ENCODE data around the gene GTPBP4. TPM values are rescaled to one million over a fixed set of nuclear protein-coding genes. Genes with fewer than 3 reads are reported as not detected.

The GTPBP4 gene
- total RNA-seq, 1 experiment from 2014 or later = 97.4 TPM

DNA sequence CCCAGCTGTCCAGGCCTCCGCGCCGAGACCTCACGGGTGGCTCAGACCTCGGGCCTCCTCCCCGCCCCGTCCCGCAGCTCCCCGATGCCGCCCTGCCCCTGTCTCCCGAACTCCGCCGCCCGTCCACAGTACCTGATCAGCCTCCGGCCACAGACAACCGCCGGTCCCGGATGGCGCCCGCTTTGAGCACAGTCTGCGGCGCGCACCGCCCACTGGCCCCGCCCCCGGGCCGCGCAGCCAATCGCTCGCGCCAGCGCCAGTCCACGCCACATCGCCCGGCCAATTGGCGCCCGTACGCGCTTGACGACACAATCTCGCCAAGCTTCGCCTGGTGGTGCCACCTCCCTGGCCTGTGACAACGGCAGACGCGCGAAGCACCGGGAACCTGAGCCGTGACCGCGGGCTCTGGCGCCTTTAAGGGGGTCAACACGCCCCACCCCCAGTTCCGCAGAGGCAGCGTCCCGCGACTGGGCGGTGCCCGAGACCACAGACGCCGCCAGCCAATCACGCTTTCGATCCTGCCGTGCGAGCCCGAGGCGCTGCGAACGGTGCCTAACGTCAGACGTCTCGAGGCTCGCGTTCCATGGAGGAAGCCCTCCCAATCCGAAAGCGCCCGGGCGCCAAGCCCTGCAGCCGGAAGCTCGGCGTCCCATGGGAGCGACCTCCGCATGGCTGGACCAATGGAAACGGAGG is 60.6 kb downstream of the GTPBP4 start, which contains the start of gene IDI1 (continued):
- TF ChIP-seq ATF1 (CRISPR knock-in tag; IDR thresholded peaks at IDR 0.05) = peak; percentile 43; the same call in 1 of the 2 replicates
- no peak for TF ChIP-seq ZNF396 (CRISPR knock-in tag; IDR thresholded peaks at IDR 0.05; ENCODE audit: borderline replicate concordance)
- TF ChIP-seq GRHL2 (CRISPR knock-in tag; IDR thresholded peaks at IDR 0.05; ENCODE audit: insufficient replicate concordance, severe bottlenecking) = no peak
- TF ChIP-seq, protein P1, sequence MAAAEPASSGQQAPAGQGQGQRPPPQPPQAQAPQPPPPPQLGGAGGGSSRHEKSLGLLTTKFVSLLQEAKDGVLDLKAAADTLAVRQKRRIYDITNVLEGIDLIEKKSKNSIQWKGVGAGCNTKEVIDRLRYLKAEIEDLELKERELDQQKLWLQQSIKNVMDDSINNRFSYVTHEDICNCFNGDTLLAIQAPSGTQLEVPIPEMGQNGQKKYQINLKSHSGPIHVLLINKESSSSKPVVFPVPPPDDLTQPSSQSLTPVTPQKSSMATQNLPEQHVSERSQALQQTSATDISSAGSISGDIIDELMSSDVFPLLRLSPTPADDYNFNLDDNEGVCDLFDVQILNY (CRISPR knock-in tag; IDR thresholded peaks at IDR 0.05) = peak; percentile 94
- TF ChIP-seq, protein P2, sequence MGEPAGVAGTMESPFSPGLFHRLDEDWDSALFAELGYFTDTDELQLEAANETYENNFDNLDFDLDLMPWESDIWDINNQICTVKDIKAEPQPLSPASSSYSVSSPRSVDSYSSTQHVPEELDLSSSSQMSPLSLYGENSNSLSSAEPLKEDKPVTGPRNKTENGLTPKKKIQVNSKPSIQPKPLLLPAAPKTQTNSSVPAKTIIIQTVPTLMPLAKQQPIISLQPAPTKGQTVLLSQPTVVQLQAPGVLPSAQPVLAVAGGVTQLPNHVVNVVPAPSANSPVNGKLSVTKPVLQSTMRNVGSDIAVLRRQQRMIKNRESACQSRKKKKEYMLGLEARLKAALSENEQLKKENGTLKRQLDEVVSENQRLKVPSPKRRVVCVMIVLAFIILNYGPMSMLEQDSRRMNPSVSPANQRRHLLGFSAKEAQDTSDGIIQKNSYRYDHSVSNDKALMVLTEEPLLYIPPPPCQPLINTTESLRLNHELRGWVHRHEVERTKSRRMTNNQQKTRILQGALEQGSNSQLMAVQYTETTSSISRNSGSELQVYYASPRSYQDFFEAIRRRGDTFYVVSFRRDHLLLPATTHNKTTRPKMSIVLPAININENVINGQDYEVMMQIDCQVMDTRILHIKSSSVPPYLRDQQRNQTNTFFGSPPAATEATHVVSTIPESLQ (CRISPR knock-in tag; IDR thresholded peaks at IDR 0.05) = no peak
- TF ChIP-seq, protein P3, sequence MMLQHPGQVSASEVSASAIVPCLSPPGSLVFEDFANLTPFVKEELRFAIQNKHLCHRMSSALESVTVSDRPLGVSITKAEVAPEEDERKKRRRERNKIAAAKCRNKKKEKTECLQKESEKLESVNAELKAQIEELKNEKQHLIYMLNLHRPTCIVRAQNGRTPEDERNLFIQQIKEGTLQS (CRISPR knock-in tag; conservative IDR thresholded peaks at IDR 0.05) = no peak
- TF ChIP-seq FOXJ3 (CRISPR knock-in tag; IDR thresholded peaks at IDR 0.05; ENCODE audit: borderline replicate concordance) = no peak
- no peak for TF ChIP-seq SMAD3 (CRISPR knock-in tag; IDR thresholded peaks at IDR 0.05; ENCODE audit: borderline replicate concordance)
- no peak for TF ChIP-seq ZNF121 (CRISPR knock-in tag; IDR thresholded peaks at IDR 0.05)
- TF ChIP-seq GABPB1 (CRISPR knock-in tag; IDR thresholded peaks at IDR 0.05) = peak; percentile 22
- peak; percentile 11; the same call in 1 of the 2 replicates for TF ChIP-seq ZNF317 (CRISPR knock-in tag; IDR thresholded peaks at IDR 0.05; ENCODE audit: borderline replicate concordance, low read depth)
- peak; percentile 81; the same call in 1 of the 2 replicates for TF ChIP-seq FOXP1 (CRISPR knock-in tag; IDR thresholded peaks at IDR 0.05; ENCODE audit: borderline replicate concordance)
- no peak for TF ChIP-seq ZNF416 (CRISPR knock-in tag; IDR thresholded peaks at IDR 0.05)
- no peak for TF ChIP-seq SOX15 (CRISPR knock-in tag; IDR thresholded peaks at IDR 0.05)
- TF ChIP-seq ESRRA (CRISPR knock-in tag; IDR thresholded peaks at IDR 0.05; ENCODE audit: borderline replicate concordance) = no peak
- TF ChIP-seq, protein P4, sequence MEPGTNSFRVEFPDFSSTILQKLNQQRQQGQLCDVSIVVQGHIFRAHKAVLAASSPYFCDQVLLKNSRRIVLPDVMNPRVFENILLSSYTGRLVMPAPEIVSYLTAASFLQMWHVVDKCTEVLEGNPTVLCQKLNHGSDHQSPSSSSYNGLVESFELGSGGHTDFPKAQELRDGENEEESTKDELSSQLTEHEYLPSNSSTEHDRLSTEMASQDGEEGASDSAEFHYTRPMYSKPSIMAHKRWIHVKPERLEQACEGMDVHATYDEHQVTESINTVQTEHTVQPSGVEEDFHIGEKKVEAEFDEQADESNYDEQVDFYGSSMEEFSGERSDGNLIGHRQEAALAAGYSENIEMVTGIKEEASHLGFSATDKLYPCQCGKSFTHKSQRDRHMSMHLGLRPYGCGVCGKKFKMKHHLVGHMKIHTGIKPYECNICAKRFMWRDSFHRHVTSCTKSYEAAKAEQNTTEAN (CRISPR knock-in tag; IDR thresholded peaks at IDR 0.05) = peak; percentile 91
- TF ChIP-seq TP53 (CRISPR knock-in tag; IDR thresholded peaks at IDR 0.05) = no peak
- no peak for TF ChIP-seq TEAD4 (CRISPR knock-in tag; IDR thresholded peaks at IDR 0.05)
- TF ChIP-seq, protein P5, sequence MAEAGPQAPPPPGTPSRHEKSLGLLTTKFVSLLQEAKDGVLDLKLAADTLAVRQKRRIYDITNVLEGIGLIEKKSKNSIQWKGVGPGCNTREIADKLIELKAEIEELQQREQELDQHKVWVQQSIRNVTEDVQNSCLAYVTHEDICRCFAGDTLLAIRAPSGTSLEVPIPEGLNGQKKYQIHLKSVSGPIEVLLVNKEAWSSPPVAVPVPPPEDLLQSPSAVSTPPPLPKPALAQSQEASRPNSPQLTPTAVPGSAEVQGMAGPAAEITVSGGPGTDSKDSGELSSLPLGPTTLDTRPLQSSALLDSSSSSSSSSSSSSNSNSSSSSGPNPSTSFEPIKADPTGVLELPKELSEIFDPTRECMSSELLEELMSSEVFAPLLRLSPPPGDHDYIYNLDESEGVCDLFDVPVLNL (CRISPR knock-in tag; IDR thresholded peaks at IDR 0.05; ENCODE audit: borderline replicate concordance, low read depth) = no peak
- no peak for TF ChIP-seq RORB (CRISPR knock-in tag; IDR thresholded peaks at IDR 0.05)
- no peak for TF ChIP-seq RELA (CRISPR knock-in tag; IDR thresholded peaks at IDR 0.05; ENCODE audit: borderline replicate concordance)
- 0 out of 2 replicates have a peak, but pooled peaks have one; percentile 38 for TF ChIP-seq CREB1 (CRISPR knock-in tag; IDR thresholded peaks at IDR 0.05)
- no peak for TF ChIP-seq NR1H2 (CRISPR knock-in tag; IDR thresholded peaks at IDR 0.05)
- TF ChIP-seq, protein P6, sequence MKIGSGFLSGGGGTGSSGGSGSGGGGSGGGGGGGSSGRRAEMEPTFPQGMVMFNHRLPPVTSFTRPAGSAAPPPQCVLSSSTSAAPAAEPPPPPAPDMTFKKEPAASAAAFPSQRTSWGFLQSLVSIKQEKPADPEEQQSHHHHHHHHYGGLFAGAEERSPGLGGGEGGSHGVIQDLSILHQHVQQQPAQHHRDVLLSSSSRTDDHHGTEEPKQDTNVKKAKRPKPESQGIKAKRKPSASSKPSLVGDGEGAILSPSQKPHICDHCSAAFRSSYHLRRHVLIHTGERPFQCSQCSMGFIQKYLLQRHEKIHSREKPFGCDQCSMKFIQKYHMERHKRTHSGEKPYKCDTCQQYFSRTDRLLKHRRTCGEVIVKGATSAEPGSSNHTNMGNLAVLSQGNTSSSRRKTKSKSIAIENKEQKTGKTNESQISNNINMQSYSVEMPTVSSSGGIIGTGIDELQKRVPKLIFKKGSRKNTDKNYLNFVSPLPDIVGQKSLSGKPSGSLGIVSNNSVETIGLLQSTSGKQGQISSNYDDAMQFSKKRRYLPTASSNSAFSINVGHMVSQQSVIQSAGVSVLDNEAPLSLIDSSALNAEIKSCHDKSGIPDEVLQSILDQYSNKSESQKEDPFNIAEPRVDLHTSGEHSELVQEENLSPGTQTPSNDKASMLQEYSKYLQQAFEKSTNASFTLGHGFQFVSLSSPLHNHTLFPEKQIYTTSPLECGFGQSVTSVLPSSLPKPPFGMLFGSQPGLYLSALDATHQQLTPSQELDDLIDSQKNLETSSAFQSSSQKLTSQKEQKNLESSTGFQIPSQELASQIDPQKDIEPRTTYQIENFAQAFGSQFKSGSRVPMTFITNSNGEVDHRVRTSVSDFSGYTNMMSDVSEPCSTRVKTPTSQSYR (CRISPR knock-in tag; IDR thresholded peaks at IDR 0.05) = 0 out of 2 replicates have a peak, but pooled peaks have one; percentile 42
- no peak for TF ChIP-seq NFE2L1 (CRISPR knock-in tag; IDR thresholded peaks at IDR 0.05)
- TF ChIP-seq SMAD4 (CRISPR knock-in tag; IDR thresholded peaks at IDR 0.05) = no peak
- no peak for TF ChIP-seq JAZF1 (CRISPR knock-in tag; IDR thresholded peaks at IDR 0.05)

Measured in WTC11 (cell line).